C4-2B (cell line): ENCODE measurements around the gene ABHD3.

ENCODE experiments used
- ZFX ChIP-seq: fragments of 450-650 bp; IDR thresholded peaks from 2 replicates; pipeline ENCODE4 v1.6.1; 2017
- TF ChIP-seq, protein P1 (sequence below): fragments of 450-650 bp; conservative IDR thresholded peaks from 2 replicates; pipeline ENCODE4 v1.5.1; 2017; ENCODE audit warnings: mild to moderate bottlenecking

DNA sequence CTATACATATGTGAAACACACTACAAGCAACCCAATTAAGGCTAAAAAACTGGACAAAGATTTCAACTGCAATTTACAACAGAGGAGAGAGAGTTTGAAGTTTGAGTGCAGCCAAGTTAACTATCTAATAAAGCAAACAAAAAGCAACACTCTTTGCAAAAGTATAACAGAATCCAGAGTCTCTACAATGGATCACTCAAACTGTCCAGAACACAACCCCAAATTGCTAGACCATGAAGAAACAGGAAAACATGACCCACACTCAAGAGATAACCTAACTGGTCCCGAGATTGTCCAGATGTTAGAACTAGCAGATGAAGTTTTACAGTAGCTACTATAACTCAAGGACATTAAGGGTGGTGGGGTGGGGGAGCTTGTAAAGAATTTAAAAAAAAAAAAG is 14.8 kb downstream of the ABHD3 start:
- TF ChIP-seq, protein P1, sequence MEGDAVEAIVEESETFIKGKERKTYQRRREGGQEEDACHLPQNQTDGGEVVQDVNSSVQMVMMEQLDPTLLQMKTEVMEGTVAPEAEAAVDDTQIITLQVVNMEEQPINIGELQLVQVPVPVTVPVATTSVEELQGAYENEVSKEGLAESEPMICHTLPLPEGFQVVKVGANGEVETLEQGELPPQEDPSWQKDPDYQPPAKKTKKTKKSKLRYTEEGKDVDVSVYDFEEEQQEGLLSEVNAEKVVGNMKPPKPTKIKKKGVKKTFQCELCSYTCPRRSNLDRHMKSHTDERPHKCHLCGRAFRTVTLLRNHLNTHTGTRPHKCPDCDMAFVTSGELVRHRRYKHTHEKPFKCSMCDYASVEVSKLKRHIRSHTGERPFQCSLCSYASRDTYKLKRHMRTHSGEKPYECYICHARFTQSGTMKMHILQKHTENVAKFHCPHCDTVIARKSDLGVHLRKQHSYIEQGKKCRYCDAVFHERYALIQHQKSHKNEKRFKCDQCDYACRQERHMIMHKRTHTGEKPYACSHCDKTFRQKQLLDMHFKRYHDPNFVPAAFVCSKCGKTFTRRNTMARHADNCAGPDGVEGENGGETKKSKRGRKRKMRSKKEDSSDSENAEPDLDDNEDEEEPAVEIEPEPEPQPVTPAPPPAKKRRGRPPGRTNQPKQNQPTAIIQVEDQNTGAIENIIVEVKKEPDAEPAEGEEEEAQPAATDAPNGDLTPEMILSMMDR: no peak
- TF ChIP-seq ZFX: no peak
